ENCODE measurements around the gene MAP4K5.

DNA sequence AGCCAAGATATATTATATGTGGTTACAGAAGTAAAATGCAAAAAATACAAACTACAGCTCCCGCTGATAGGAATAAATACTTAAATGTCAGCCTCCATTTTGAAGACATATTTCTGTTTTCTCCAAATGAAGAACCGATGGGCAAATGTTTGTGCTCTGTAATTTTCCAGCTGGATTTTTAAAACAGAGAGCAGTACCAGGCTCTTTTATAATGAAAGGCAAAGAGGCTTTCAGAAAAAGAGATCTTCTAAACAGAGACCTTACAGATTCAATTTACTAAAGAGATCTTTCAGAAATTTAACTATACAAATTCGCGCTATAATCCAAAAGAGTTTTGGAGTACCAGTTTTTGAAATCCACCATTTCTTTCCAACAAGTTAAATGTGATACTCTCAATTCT lies 19.9 kb downstream of the MAP4K5 start:
- TF ChIP-seq, protein P1, sequence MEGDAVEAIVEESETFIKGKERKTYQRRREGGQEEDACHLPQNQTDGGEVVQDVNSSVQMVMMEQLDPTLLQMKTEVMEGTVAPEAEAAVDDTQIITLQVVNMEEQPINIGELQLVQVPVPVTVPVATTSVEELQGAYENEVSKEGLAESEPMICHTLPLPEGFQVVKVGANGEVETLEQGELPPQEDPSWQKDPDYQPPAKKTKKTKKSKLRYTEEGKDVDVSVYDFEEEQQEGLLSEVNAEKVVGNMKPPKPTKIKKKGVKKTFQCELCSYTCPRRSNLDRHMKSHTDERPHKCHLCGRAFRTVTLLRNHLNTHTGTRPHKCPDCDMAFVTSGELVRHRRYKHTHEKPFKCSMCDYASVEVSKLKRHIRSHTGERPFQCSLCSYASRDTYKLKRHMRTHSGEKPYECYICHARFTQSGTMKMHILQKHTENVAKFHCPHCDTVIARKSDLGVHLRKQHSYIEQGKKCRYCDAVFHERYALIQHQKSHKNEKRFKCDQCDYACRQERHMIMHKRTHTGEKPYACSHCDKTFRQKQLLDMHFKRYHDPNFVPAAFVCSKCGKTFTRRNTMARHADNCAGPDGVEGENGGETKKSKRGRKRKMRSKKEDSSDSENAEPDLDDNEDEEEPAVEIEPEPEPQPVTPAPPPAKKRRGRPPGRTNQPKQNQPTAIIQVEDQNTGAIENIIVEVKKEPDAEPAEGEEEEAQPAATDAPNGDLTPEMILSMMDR (IDR thresholded peaks at IDR 0.05; ENCODE audit: low read depth, low read length) = no peak
- TF ChIP-seq POLR2A (IDR thresholded peaks at IDR 0.05; ENCODE audit: extremely low read depth, insufficient read length) (no peak), MAX (IDR thresholded peaks at IDR 0.05; ENCODE audit: low read depth, low read length) (no peak)

All from NB4 (cell line).